Left lung (tissue), 10 donors: ENCODE measurements around the gene VGLL4. TPM values are rescaled to one million over a fixed set of nuclear protein-coding genes. Genes with fewer than 3 reads are reported as not detected.
A peak's percentile ranks its signal among the peaks of the same experiment; 100 is the strongest.

Source experiments
- ATAC-seq: fragments of 200-7000 bp; cut with Tn5 transposase; one replicate; pipeline ENCODE4 v1.9.1; 2020; ENCODE audit warnings: moderate library complexity
- DNase-seq, 4 donors: peaks; one replicate each; pipeline ENCODE4 v3.0.0-alpha.2; 2013 to 2020
- H3K27ac ChIP-seq, 2 donors: fragments of 200-600 bp; sonication (generic) in 1 of 2; one replicate each; pipeline versions ENCODE4 v1.5.0 to v1.8.0; 2020 to 2021
- H3K27me3 ChIP-seq, 2 donors: fragments of 200-600 bp; sonication (generic) in 1 of 2; one replicate each; pipeline versions ENCODE4 v1.5.0 to v1.8.0; 2020 to 2021
- H3K36me3 ChIP-seq, 2 donors: fragments of 200-600 bp; sonication (generic) in 1 of 2; one replicate each; pipeline versions ENCODE4 v1.5.0 to v1.8.0; 2020 to 2021
- H3K4me1 ChIP-seq, 2 donors: fragments of 200-600 bp; one replicate each; pipeline ENCODE4 v1.8.0; 2021
- H3K4me3 ChIP-seq, 2 donors: fragments of 200-600 bp; sonication (generic) in 1 of 2; one replicate each; pipeline versions ENCODE4 v1.5.0 to v1.8.0; 2020 to 2021; ENCODE audit warnings: mild to moderate bottlenecking in 1 of 2
- H3K9me3 ChIP-seq, 2 donors: fragments of 200-600 bp; sonication (generic) in 1 of 2; one replicate each; pipeline versions ENCODE4 v1.5.0 to v1.8.0; 2020 to 2021
- CTCF ChIP-seq, 2 donors: fragments of 200-600 bp; sonication (generic) in 1 of 2; IDR thresholded peaks; one replicate each; pipeline versions ENCODE4 v1.5.0 to v1.8.0; 2021; ENCODE audit warnings: antibody characterized with exemption in 2 of 2
- intact Hi-C, 2 donors: fragments of 100-400 bp; cut with DNase I; formaldehyde crosslinking; loops; one replicate each; pipeline versions ENCODE4 v1.11.2 to v1.14.2; 2022
- polyA plus RNA-seq, 6 donors: library from polyadenylated mRNA; unstranded; fragments of 120-200 nt; gene quantifications; one replicate each; pipeline ENCODE4 v1.2.1, GENCODE V29; 2013; ENCODE audit not compliant: insufficient read length in 6 of 6
- total RNA-seq, 2 donors: library from RNA; stranded (reverse); fragmentation: NEBNext Ultra II Directional; extraction: Animal tissue kit (Norgen Biotek cat#: 25700); gene quantifications; one replicate each; pipeline ENCODE4 v1.2.1, GENCODE V29; 2021
- donor health status: DM: no; HTN: yes; CAD: no.
- donor health status: DM: no; HTN: no; CAD: no.

The VGLL4 gene
- total and polyA plus RNA-seq, 8 donors, result 40.2 to 115 (median 106) TPM

DNA sequence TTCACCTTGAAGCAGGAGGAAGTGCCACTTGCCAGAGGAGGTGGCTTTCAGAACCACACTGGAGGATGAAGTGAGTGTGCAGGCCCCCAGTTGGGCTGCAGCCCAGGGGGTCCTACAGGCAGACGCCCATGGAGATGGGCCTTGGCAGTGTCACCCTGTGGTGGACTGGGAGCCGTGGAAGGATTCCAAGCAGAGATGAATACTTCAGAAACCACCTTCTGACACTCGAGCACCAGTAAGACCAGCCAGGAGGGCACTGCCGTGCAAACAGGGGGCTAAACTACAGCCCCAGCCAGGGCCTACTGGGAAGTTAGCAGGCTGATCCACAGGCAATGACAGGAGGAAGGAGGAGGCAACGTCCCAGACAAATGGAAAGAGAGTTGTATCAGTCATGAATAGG is 55.4 kb downstream of the VGLL4 start:
- Histone ChIP-seq H3K9me3 (no peaks in the 10 kb centered on the region), H3K36me3 (no peaks in the 10 kb centered on the region), H3K4me3 (no peak overlapping the region), H3K4me1 (peaks cover 33 to 46% of the 10 kb centered on the region in 2 donors), H3K27me3 (no peaks in the 10 kb centered on the region), H3K27ac (no peak overlapping the region)
- intact Hi-C loops, result no loop called here
- TF ChIP-seq CTCF (IDR thresholded peaks at IDR 0.05), result no peak
- ATAC-seq (no peak), DNase-seq (no peak)

DNA sequence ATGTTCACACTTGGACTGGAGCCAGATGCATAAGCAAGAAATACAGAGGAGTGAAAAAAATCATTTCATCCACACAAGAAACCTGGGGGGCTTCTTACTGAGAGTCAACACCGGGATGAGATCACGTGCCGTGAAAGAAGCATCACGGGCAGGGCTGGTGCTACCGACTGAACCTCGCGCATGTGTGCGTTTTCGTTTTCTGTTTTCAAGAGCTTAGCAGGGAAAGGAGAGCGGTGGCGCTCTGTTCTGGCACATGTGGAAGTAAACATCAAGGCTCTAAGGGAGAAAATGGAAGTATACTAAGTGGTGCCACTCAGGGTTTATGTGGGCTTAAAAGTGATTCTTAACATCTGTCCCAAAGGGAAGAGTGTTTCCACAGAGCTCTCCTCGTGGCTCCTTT is 55.9 kb downstream of the VGLL4 start:
- no peaks in the 10 kb centered on the region for H3K9me3 ChIP-seq
- H3K27ac ChIP-seq, result no peak overlapping the region
- H3K4me3 ChIP-seq, result no peak overlapping the region
- H3K4me1 ChIP-seq, result peaks cover 34 to 46% of the 10 kb centered on the region in 2 donors
- TF ChIP-seq CTCF (IDR thresholded peaks at IDR 0.05), result no peak
- ATAC-seq (peak; percentile 11), DNase-seq (no peak)
- intact Hi-C loops, result no loop called here
- H3K27me3 ChIP-seq, result no peaks in the 10 kb centered on the region
- no peaks in the 10 kb centered on the region for H3K36me3 ChIP-seq

DNA sequence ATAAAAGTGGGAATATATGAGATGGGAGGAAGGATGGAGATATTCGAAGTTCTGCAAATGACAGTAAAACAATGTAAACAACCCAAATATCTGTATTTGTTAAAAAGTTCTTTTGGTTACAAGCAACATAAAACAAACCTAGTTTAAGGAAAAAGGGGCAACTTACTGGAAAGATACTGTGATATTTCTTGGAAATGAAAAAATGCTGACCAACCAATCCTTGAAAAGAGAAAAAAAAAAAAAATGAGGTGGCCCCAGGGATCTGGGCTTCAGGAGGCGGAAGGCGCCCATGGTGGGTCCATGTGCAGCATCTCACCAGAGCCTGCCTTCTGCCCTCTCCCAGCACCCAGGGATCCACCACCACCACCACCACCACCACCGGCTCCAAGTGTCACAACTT is 59.1 kb downstream of the VGLL4 start:
- no peaks in the 10 kb centered on the region for H3K27me3 ChIP-seq
- ATAC-seq, result no peak
- TF ChIP-seq CTCF (IDR thresholded peaks at IDR 0.05), result no peak
- no peak for DNase-seq
- no peaks in the 10 kb centered on the region for H3K9me3 ChIP-seq
- no peak overlapping the region for H3K27ac ChIP-seq
- H3K4me1 ChIP-seq, result peaks cover 32 to 48% of the 10 kb centered on the region in 2 donors
- H3K36me3 ChIP-seq, result no peaks in the 10 kb centered on the region
- no peak overlapping the region for H3K4me3 ChIP-seq
- intact Hi-C loops, result no loop called here

- ATAC-seq (no peak), DNase-seq (no peak)
- Histone ChIP-seq H3K9me3 (no peaks in the 10 kb centered on the region), H3K27me3 (no peaks in the 10 kb centered on the region), H3K27ac (peak overlapping the region; percentile 63 to 70), H3K4me3 (no peak overlapping the region), H3K36me3 (no peaks in the 10 kb centered on the region), H3K4me1 (peaks cover 26 to 39% of the 10 kb centered on the region in 2 donors)
- no peak for TF ChIP-seq CTCF (IDR thresholded peaks at IDR 0.05)
- intact Hi-C loops, result no loop called here
Measured at GRCh38 chr3:11583638-11584046, 60.1 kb downstream of the VGLL4 start.

DNA sequence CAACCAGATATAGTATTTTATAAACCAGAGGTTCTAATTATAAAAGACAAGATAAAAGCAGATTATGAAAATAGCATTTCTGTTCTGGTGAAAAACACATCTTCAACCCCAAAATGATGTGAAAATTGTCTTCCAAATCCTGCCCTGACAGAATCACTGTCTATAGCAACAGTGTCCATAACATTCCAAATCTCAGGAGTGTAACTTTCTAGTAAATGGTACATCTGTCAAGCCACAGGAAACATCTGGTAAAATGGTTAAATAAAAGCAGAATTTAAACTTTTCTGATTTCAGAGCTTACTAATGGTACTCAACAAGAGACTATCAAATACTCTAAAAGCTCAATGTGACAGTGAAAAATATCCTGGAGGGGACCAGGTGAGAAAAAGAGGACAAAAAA is 60.5 kb downstream of the VGLL4 start:
- H3K9me3 ChIP-seq, result no peaks in the 10 kb centered on the region
- peak overlapping the region; percentile 63 to 70 for H3K27ac ChIP-seq
- peaks cover 26 to 35% of the 10 kb centered on the region in 2 donors for H3K4me1 ChIP-seq
- no peak for ATAC-seq
- H3K36me3 ChIP-seq, result no peaks in the 10 kb centered on the region
- DNase-seq, result peak in 1 of 4 donors; percentile 64
- intact Hi-C loops, result no loop called here
- H3K27me3 ChIP-seq, result no peaks in the 10 kb centered on the region
- no peak for TF ChIP-seq CTCF (IDR thresholded peaks at IDR 0.05)
- no peak overlapping the region for H3K4me3 ChIP-seq
